ENCODE data around the gene PARD3B. TPM values are rescaled to one million over a fixed set of nuclear protein-coding genes. Genes with fewer than 3 reads are reported as not detected.

PARD3B gene
- total and polyA plus RNA-seq, 7 donors: 3.2 to 64.0 (median 42.5) TPM

DNA sequence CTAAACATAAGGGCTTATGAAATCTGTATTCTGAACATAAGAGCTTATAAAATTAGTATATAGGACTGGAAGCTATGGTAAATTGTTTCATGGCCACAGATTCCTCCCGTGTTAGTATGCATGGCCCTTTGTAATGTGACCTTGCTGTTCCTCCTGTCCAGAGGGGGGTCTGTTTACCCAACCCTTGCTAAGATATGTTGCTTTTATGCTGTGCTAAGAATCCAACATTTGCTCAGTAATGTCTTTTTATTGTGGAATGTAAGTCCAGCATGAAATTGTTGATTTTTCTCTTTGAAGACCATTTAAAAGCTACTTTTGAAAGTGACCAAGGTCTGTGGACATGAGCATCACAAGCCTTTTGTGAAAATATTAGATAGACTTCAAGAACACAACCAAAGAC lies 485.4 kb downstream of the PARD3B start:
- no peaks in the 10 kb centered on the region for H3K9me3 ChIP-seq
- H3K4me3 ChIP-seq: no peak overlapping the region
- H3K4me1 ChIP-seq: peaks cover 0 to 14% (median 6%) of the 10 kb centered on the region in 4 donors
- intact Hi-C loops (cut with DNase I): no loop called here
- no peak for DNase-seq
- H3K36me3 ChIP-seq: no peaks in the 10 kb centered on the region
- 49 to 76% methylated on average over 1 of the region's 1 CpG for WGBS, 2 donors
- H3K27me3 ChIP-seq: no peaks in the 10 kb centered on the region
- H3K27ac ChIP-seq: no peak overlapping the region
- no peak for TF ChIP-seq EP300 (IDR thresholded peaks at IDR 0.05)
- TF ChIP-seq, protein P1, sequence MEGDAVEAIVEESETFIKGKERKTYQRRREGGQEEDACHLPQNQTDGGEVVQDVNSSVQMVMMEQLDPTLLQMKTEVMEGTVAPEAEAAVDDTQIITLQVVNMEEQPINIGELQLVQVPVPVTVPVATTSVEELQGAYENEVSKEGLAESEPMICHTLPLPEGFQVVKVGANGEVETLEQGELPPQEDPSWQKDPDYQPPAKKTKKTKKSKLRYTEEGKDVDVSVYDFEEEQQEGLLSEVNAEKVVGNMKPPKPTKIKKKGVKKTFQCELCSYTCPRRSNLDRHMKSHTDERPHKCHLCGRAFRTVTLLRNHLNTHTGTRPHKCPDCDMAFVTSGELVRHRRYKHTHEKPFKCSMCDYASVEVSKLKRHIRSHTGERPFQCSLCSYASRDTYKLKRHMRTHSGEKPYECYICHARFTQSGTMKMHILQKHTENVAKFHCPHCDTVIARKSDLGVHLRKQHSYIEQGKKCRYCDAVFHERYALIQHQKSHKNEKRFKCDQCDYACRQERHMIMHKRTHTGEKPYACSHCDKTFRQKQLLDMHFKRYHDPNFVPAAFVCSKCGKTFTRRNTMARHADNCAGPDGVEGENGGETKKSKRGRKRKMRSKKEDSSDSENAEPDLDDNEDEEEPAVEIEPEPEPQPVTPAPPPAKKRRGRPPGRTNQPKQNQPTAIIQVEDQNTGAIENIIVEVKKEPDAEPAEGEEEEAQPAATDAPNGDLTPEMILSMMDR (IDR thresholded peaks at IDR 0.05): no peak
- no peak for TF ChIP-seq POLR2A (IDR thresholded peaks at IDR 0.05)
- TF ChIP-seq POLR2AphosphoS5 (IDR thresholded peaks at IDR 0.05): no peak

DNA sequence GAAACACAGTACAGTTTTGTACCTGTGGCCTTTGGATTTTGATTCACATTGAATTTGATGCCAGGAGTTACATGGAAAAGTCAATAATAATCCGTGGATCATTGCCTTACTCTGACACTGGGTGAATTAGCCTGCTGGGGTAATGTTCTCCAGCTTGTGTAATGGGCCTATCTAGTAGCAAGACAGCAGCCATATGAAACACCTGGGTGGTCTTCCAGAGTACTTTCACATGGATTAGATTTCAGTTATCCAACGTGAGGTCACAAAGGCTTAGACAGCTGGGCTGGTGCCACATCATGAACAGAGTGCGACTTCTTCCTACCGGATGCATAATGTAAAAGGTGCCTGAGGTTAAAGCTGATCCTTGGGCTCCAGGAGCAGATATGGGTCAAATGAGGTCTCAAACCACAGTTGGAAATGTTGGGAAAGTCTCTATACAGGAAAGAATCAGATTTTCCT lies 486.8 kb downstream of the PARD3B start:
- WGBS, 2 donors: 75 to 80% methylated on average over 4 of the region's 4 CpGs
- DNase-seq: no peak
- Histone ChIP-seq H3K27ac (no peak overlapping the region), H3K4me3 (no peak overlapping the region), H3K27me3 (no peaks in the 10 kb centered on the region), H3K4me1 (peaks cover 0 to 6% (median 0%) of the 10 kb centered on the region in 4 donors), H3K9me3 (no peaks in the 10 kb centered on the region), H3K36me3 (no peaks in the 10 kb centered on the region)
- TF ChIP-seq POLR2A (IDR thresholded peaks at IDR 0.05) (no peak), EP300 (IDR thresholded peaks at IDR 0.05) (no peak), POLR2AphosphoS5 (IDR thresholded peaks at IDR 0.05) (no peak)
- TF ChIP-seq, protein P1 (IDR thresholded peaks at IDR 0.05): no peak
- intact Hi-C loops (cut with DNase I): no loop called here

DNA sequence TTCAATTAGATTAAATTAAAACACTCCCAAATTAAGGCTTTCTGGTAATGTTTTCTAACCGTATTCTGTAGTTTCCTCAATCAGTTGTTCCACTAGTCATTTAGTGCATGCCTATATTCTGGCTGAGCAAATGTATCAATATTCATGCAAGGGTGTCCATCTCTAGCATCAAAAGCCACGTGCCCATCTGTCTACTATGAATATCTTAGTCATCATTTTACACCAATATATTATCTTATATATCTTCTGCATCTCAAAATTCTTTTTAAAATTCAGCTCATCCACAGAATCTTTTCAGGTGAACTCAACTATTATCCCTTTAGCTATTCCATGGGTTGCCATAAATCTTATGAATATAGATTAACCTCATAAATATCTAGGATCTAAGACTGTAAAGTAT lies 488.2 kb downstream of the PARD3B start:
- Histone ChIP-seq H3K27me3 (no peaks in the 10 kb centered on the region), H3K4me3 (no peak overlapping the region), H3K36me3 (no peaks in the 10 kb centered on the region), H3K9me3 (no peaks in the 10 kb centered on the region), H3K4me1 (peaks cover 0 to 6% (median 0%) of the 10 kb centered on the region in 4 donors), H3K27ac (no peak overlapping the region)
- intact Hi-C loops (cut with DNase I): no loop called here
- DNase-seq: no peak
- WGBS, 2 donors: 86 to 87% methylated on average over 2 of the region's 2 CpGs
- TF ChIP-seq, protein P1 (IDR thresholded peaks at IDR 0.05): no peak
- no peak for TF ChIP-seq POLR2AphosphoS5 (IDR thresholded peaks at IDR 0.05)
- TF ChIP-seq POLR2A (IDR thresholded peaks at IDR 0.05): no peak
- no peak for TF ChIP-seq EP300 (IDR thresholded peaks at IDR 0.05)

DNA sequence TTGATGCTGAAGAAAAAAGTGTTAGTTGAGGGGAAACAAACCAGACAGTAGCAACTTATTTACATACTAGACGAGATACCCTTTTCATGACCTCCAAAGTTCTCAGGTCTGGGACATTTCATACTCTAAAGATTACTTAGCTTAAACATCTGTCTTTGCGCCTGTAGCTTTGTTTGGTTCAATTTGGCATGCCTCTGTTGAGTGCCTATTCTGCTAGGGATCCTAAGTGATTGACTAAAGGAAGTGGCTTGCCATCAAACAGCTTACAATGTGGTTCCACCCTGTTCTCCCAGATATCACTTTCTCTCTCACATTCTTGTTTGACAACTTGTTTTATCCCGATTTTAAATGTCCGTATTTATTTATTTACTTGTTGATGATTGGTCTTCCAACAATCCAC lies 488.8 kb downstream of the PARD3B start:
- TF ChIP-seq POLR2AphosphoS5 (IDR thresholded peaks at IDR 0.05) (no peak), EP300 (IDR thresholded peaks at IDR 0.05) (no peak), POLR2A (IDR thresholded peaks at IDR 0.05) (no peak)
- TF ChIP-seq, protein P1 (IDR thresholded peaks at IDR 0.05): no peak
- H3K27ac ChIP-seq: no peak overlapping the region
- H3K4me1 ChIP-seq: peaks cover 0 to 6% (median 0%) of the 10 kb centered on the region in 4 donors
- intact Hi-C loops (cut with DNase I): no loop called here
- 64 to 69% methylated on average over 4 of the region's 4 CpGs for WGBS, 2 donors
- no peaks in the 10 kb centered on the region for H3K27me3 ChIP-seq
- DNase-seq: no peak
- no peak overlapping the region for H3K4me3 ChIP-seq
- no peaks in the 10 kb centered on the region for H3K9me3 ChIP-seq
- H3K36me3 ChIP-seq: no peaks in the 10 kb centered on the region

DNA sequence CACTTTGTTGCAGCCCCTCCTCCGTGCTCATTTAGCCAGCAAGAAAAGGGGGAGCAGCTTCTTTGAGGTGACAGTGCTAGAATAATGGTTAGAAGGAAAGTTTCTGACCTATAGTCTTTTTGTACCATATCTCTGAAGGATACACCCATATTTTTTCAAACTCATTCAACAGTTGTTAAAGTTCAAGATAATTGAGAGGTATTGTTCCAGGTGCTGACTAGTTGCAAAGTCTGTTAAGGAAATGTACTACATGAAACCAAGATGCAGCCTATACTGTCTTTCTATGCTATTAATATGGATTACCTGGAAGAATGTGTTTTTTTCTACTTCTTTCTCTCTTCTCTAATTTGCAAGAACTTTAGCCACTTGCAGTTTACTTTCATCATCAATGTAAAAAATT lies 495.0 kb downstream of the PARD3B start:
- intact Hi-C loops (cut with DNase I): no loop called here
- TF ChIP-seq, protein P1 (IDR thresholded peaks at IDR 0.05): no peak
- TF ChIP-seq POLR2AphosphoS5 (IDR thresholded peaks at IDR 0.05): no peak
- TF ChIP-seq EP300 (IDR thresholded peaks at IDR 0.05): no peak
- no peak for TF ChIP-seq POLR2A (IDR thresholded peaks at IDR 0.05)
- Histone ChIP-seq H3K4me3 (no peak overlapping the region), H3K9me3 (no peaks in the 10 kb centered on the region), H3K36me3 (no peaks in the 10 kb centered on the region), H3K27ac (no peak overlapping the region), H3K4me1 (peaks cover 0 to 10% (median 3%) of the 10 kb centered on the region in 4 donors), H3K27me3 (no peaks in the 10 kb centered on the region)
- DNase-seq: no peak
- 22 to 79% methylated on average over 1 of the region's 1 CpG for WGBS, 2 donors

Measured in sigmoid colon (tissue), 7 donors.